ENCODE data around the gene CHST3. TPM values are rescaled to one million over a fixed set of nuclear protein-coding genes. Genes with fewer than 3 reads are reported as not detected.
"Not testable (repeated sequence)": the region's sequence is repeated elsewhere in the genome, so short reads cannot be mapped to it uniquely, and the experiment has no call there.

CHST3 gene, protein sequence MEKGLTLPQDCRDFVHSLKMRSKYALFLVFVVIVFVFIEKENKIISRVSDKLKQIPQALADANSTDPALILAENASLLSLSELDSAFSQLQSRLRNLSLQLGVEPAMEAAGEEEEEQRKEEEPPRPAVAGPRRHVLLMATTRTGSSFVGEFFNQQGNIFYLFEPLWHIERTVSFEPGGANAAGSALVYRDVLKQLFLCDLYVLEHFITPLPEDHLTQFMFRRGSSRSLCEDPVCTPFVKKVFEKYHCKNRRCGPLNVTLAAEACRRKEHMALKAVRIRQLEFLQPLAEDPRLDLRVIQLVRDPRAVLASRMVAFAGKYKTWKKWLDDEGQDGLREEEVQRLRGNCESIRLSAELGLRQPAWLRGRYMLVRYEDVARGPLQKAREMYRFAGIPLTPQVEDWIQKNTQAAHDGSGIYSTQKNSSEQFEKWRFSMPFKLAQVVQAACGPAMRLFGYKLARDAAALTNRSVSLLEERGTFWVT
- 1 to 10 TPM in 2 of 4 donors, under 1 TPM in 2; 0.22 to 7.7 (median 2.5) TPM for polyA plus RNA-seq
- long read RNA-seq, donor 1, full-length matches to known transcripts = 8 of 8 reads
- long read RNA-seq, donor 1, partial matches to known transcripts = 0 of 8 reads
- long read RNA-seq, donor 1, other reads (novel, unspliced or antisense) = 0 of 8 reads
- long read RNA-seq, donor 2, full-length matches to known transcripts = 1 of 1 reads
- long read RNA-seq, donor 2, partial matches to known transcripts = 0 of 1 reads
- long read RNA-seq, donor 2, other reads (novel, unspliced or antisense) = 0 of 1 reads
- long read RNA-seq, donor 3, full-length matches to known transcripts = 1 of 1 reads
- long read RNA-seq, donor 3, partial matches to known transcripts = 0 of 1 reads
- long read RNA-seq, donor 3, other reads (novel, unspliced or antisense) = 0 of 1 reads
- long read RNA-seq, donor 4 = 0 reads
- long read RNA-seq, donor 5 = 0 reads
- long read RNA-seq, donor 6, full-length matches to known transcripts = 2 of 2 reads
- long read RNA-seq, donor 6, partial matches to known transcripts = 0 of 2 reads
- long read RNA-seq, donor 6, other reads (novel, unspliced or antisense) = 0 of 2 reads
- long read RNA-seq, donor 7 = 0 reads
- long read RNA-seq, donor 8 = 0 reads
- long read RNA-seq, donor 9 = 0 reads
- long read RNA-seq, donor 10, full-length matches to known transcripts = 1 of 1 reads
- long read RNA-seq, donor 10, partial matches to known transcripts = 0 of 1 reads
- long read RNA-seq, donor 10, other reads (novel, unspliced or antisense) = 0 of 1 reads

GRCh38 chr10:71964098-71964742, at the start of gene CHST3:
CHST3 (plus strand) TSS chr10:71964395; CDS start chr10:72005843, 41,448 bp downstream.
- H3K27ac ChIP-seq (ENCODE audit: low read depth in 1 of 3, low read length in 2 of 3) = peak within 1 kb of the TSS; percentile 33 to 68 (median 43)
- H3K4me3 ChIP-seq (ENCODE audit: low read depth in 1 of 3, low read length in 3 of 3) = peak within 1 kb of the TSS; percentile 37 to 61 (median 42)
- H3K36me3 ChIP-seq (ENCODE audit: control insufficient read depth in 3 of 3, insufficient read depth in 2 of 3, low read depth in 1 of 3, low read length in 3 of 3) = no peaks in the 10 kb centered on the region
- WGBS, 3 donors = 1 to 2% (median 1%) methylated on average over 22 to 77 of the region's 77 CpGs
- FAIRE-seq (no peak), DNase-seq (peak; percentile 10 to 70)
- H3K27me3 ChIP-seq (ENCODE audit: control insufficient read depth in 3 of 3, insufficient read depth in 3 of 3, low read length in 3 of 3) = peaks cover 10 to 44% (median 11%) of the 10 kb centered on the region in 3 donors
- peaks cover 0 to 10% (median 0%) of the 10 kb centered on the region in 3 donors for H3K4me1 ChIP-seq (ENCODE audit: control insufficient read depth in 3 of 3, insufficient read depth in 2 of 3, low read depth in 1 of 3, low read length in 2 of 3)
- H3K9me3 ChIP-seq (ENCODE audit: control insufficient read depth in 2 of 2, insufficient read depth in 1 of 2, low read depth in 1 of 2, low read length in 1 of 2) = peaks cover 0 to 6% of the 10 kb centered on the region in 2 donors

GRCh38 chr10:71916827-71917226, 47.4 kb upstream of the CHST3 start:
- Histone ChIP-seq H3K9me3 (ENCODE audit: control insufficient read depth in 2 of 2, insufficient read depth in 1 of 2, low read depth in 1 of 2, low read length in 1 of 2) (peaks cover 0 to 15% of the 10 kb centered on the region in 2 donors), H3K4me3 (ENCODE audit: low read depth in 1 of 3, low read length in 3 of 3) (no peak overlapping the region), H3K27me3 (ENCODE audit: control insufficient read depth in 3 of 3, insufficient read depth in 3 of 3, low read length in 3 of 3) (no peaks in the 10 kb centered on the region), H3K4me1 (ENCODE audit: control insufficient read depth in 3 of 3, insufficient read depth in 2 of 3, low read depth in 1 of 3, low read length in 2 of 3) (peaks cover 0 to 9% (median 5%) of the 10 kb centered on the region in 3 donors), H3K36me3 (ENCODE audit: control insufficient read depth in 3 of 3, insufficient read depth in 2 of 3, low read depth in 1 of 3, low read length in 3 of 3) (no peaks in the 10 kb centered on the region), H3K27ac (ENCODE audit: low read depth in 1 of 3, low read length in 2 of 3) (no peak overlapping the region)
- no peak for FAIRE-seq
- no peak for DNase-seq

GRCh38 chr10:71918992-71919391, 45.2 kb upstream of the CHST3 start:
- H3K27me3 ChIP-seq (ENCODE audit: control insufficient read depth in 3 of 3, insufficient read depth in 3 of 3, low read length in 3 of 3) = no peaks in the 10 kb centered on the region
- no peak overlapping the region for H3K27ac ChIP-seq (ENCODE audit: low read depth in 1 of 3, low read length in 2 of 3)
- FAIRE-seq = no peak
- peaks cover 0 to 9% (median 5%) of the 10 kb centered on the region in 3 donors for H3K4me1 ChIP-seq (ENCODE audit: control insufficient read depth in 3 of 3, insufficient read depth in 2 of 3, low read depth in 1 of 3, low read length in 2 of 3)
- H3K9me3 ChIP-seq (ENCODE audit: control insufficient read depth in 2 of 2, insufficient read depth in 1 of 2, low read depth in 1 of 2, low read length in 1 of 2) = peaks cover 0 to 4% of the 10 kb centered on the region in 2 donors
- DNase-seq = no peak
- 79 to 82% (median 81%) methylated on average over 7 of the region's 7 CpGs for WGBS, 3 donors
- no peaks in the 10 kb centered on the region for H3K36me3 ChIP-seq (ENCODE audit: control insufficient read depth in 3 of 3, insufficient read depth in 2 of 3, low read depth in 1 of 3, low read length in 3 of 3)
- no peak overlapping the region for H3K4me3 ChIP-seq (ENCODE audit: low read depth in 1 of 3, low read length in 3 of 3)

GRCh38 chr10:71919956-71920539, 44.1 kb upstream of the CHST3 start:
- H3K4me3 ChIP-seq (ENCODE audit: low read depth in 1 of 3, low read length in 3 of 3); H3K4me1 ChIP-seq (ENCODE audit: control insufficient read depth in 3 of 3, insufficient read depth in 2 of 3, low read depth in 1 of 3, low read length in 2 of 3); H3K27me3 ChIP-seq (ENCODE audit: control insufficient read depth in 3 of 3, insufficient read depth in 3 of 3, low read length in 3 of 3); H3K36me3 ChIP-seq (ENCODE audit: control insufficient read depth in 3 of 3, insufficient read depth in 2 of 3, low read depth in 1 of 3, low read length in 3 of 3); H3K9me3 ChIP-seq (ENCODE audit: control insufficient read depth in 2 of 2, insufficient read depth in 1 of 2, low read depth in 1 of 2, low read length in 1 of 2); FAIRE-seq; H3K27ac ChIP-seq (ENCODE audit: low read depth in 1 of 3, low read length in 2 of 3): not testable (repeated sequence)
- peak in 1 of 2 donors; percentile 27 for DNase-seq
- 36 to 69% (median 49%) methylated on average over 7 of the region's 7 CpGs for WGBS, 3 donors

DNA sequence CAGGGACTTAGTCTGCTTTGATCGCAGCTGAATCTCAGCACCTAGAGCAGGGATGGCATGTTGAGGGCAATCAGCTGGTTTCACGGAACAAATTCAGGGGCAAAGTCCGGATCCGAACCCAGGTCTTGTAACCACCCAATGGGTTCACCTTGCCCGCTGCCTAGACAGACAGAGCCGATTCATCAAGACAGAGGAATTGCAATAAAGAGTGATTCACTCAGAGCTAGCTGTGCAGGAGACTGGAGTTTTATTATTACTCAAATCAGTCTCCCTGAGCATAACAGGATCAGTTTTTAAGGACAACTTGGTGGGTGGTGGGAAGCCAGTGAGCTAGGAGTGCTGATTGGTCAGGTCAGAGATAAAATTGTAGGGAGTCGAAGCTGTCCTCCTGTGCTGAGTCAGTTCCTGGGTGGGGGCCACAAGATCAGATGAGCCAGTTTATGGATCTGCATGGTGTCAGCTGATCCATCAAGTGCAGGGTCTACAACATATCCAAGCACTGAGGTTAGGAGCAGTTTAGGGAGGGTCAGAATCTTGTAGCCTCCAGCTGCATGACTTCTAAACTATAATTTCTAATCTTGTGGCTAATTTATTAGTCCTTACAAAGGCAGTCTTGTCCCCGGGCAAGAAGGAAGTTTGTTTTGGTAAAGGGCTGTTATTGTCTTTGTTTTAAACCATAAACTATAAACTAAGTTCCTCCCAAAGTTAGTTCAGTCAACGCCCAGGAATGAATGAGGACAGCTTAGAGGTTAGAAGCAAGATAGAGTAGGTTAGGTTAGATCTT, 43.5 kb upstream of the CHST3 start:
- Histone ChIP-seq H3K36me3 (ENCODE audit: control insufficient read depth in 3 of 3, insufficient read depth in 2 of 3, low read depth in 1 of 3, low read length in 3 of 3) (no peaks in the 10 kb centered on the region), H3K9me3 (ENCODE audit: control insufficient read depth in 2 of 2, insufficient read depth in 1 of 2, low read depth in 1 of 2, low read length in 1 of 2) (no peaks in the 10 kb centered on the region), H3K27ac (ENCODE audit: low read depth in 1 of 3, low read length in 2 of 3) (peak overlapping the region in 1 of 3 donors; percentile 37), H3K27me3 (ENCODE audit: control insufficient read depth in 3 of 3, insufficient read depth in 3 of 3, low read length in 3 of 3) (no peaks in the 10 kb centered on the region), H3K4me1 (ENCODE audit: control insufficient read depth in 3 of 3, insufficient read depth in 2 of 3, low read depth in 1 of 3, low read length in 2 of 3) (peaks cover 0 to 9% (median 5%) of the 10 kb centered on the region in 3 donors), H3K4me3 (ENCODE audit: low read depth in 1 of 3, low read length in 3 of 3) (no peak overlapping the region)
- peak; percentile 32 to 58 for DNase-seq
- no peak for FAIRE-seq
- WGBS, 3 donors = 17 to 54% (median 39%) methylated on average over 9 of the region's 9 CpGs

GRCh38 chr10:71921324-71922027, 42.7 kb upstream of the CHST3 start:
- WGBS, 3 donors = 59 to 62% (median 60%) methylated on average over 4 of the region's 4 CpGs
- FAIRE-seq (no peak), DNase-seq (no peak)
- H3K9me3 ChIP-seq (ENCODE audit: control insufficient read depth in 2 of 2, insufficient read depth in 1 of 2, low read depth in 1 of 2, low read length in 1 of 2) = no peaks in the 10 kb centered on the region
- H3K27me3 ChIP-seq (ENCODE audit: control insufficient read depth in 3 of 3, insufficient read depth in 3 of 3, low read length in 3 of 3) = no peaks in the 10 kb centered on the region
- no peak overlapping the region for H3K4me3 ChIP-seq (ENCODE audit: low read depth in 1 of 3, low read length in 3 of 3)
- peak overlapping the region in 1 of 3 donors; percentile 37 for H3K27ac ChIP-seq (ENCODE audit: low read depth in 1 of 3, low read length in 2 of 3)
- peaks cover 0 to 9% (median 5%) of the 10 kb centered on the region in 3 donors for H3K4me1 ChIP-seq (ENCODE audit: control insufficient read depth in 3 of 3, insufficient read depth in 2 of 3, low read depth in 1 of 3, low read length in 2 of 3)
- H3K36me3 ChIP-seq (ENCODE audit: control insufficient read depth in 3 of 3, insufficient read depth in 2 of 3, low read depth in 1 of 3, low read length in 3 of 3) = no peaks in the 10 kb centered on the region
